Stimulated activated CD4-positive, alpha-beta T cell treated with anti-CD3 and anti-CD28 coated beads, Interleukin-2, amount 100 ng/mL, for 48 hours (primary cell): ENCODE measurements around the gene SERP1.
"Not testable (repeated sequence)": the region's sequence is repeated elsewhere in the genome, so short reads cannot be mapped to it uniquely, and the experiment has no call there.

Experiments used
- DNase-seq, 2 donors: peaks; one replicate each; pipeline ENCODE4 v3.0.0-alpha.2; 2020

Gene SERP1

DNA sequence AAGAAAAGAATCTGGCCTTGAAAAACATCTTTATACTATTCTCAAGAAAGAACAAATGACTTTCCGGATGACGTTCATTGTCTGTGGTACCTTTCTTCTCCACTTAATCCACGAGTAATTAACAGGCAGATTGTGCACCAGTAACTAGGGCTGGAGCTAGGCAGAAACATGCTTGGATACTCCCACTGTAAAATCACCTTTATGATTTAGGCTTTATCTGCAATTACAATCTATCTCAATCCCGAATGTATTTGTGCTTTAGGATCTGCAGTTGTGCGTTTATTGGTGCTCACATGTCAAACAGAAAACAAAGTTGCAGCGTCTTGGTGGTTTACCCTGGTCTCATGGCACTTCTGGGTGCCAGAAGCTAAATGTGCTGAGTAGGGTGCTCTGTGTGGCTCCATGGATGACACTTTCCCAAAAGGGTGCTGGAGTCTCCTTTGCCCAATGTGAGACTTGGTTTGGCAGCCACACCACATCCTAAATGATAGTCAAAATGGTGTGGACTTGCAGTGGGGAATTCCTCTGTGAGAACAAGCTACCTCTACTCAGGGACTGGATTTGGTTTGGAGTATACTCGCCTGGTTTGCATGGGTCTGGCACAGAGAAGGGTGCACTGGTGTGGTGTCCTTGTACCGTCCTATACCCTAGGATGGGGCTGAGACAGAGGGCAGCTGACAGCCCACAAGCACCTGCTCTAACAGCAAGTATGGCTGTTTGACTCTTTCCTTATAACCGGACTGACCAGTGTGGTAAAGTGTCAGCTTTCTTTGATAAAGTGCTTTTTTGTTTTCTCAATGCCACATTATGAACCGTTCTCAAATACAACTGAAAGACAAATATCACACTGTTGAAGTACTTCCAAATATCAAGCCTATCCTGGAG is 7.7 kb downstream of the SERP1 start:
- DNase-seq, result no peak

DNA sequence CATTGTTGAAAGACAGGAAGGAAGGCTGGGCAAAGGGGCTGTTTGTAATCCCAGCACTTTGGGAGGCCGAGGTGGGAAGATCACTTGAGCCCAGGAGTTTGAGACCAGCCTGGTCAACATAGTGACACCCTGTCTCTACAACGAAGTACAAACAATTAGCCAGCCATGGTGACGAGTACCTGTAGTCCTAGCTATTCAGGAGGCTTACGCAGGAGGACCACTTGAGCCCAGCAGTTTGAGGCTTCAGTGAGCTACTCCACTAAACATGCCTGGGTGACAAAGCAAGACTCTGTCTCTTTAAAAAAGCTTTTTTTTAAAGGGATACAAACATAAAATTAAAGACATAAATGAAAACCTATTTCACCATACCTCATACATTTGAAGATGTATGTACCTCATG is 11.1 kb downstream of the SERP1 start:
- DNase-seq, result no peak

DNA sequence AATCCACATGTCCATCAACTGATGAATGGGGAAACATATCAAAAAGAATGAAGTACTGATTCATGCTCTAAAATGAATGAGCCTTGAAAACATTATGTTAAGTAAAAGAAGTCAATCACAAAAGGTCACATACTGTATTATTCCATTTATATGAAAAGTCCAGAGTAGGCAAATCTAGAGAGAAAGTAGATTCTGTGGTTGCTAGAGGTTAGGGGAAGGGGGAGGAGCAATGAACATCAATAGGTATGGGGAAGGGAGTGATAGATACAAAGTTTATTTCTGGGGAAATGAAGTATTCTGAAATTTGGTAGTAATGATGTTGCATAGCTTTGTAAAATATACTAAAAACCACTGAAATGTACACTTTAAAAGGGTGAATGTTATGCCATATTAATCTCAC is 14.5 kb downstream of the SERP1 start:
- no peak for DNase-seq

DNA sequence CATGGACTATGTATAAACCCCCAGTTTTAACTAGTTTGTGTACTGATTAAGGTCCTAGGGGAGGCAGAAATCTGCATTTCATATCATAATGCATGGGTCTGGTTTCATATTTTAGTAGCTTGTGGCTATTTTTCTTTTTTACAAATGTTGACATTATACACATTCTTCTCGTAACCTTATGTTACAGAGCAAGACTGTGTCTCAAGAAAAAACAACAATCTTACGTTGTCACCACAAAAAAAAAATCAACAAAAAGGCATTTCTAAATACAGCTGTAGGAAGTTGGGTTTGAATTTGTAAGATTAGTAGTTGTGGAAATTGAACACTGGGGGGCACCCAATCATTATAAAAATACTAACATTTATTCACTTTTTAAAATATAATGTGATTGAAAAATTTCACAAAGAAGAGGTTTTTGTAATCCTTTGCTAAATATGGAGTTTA is 17.9 kb downstream of the SERP1 start:
- DNase-seq, result no peak

DNA sequence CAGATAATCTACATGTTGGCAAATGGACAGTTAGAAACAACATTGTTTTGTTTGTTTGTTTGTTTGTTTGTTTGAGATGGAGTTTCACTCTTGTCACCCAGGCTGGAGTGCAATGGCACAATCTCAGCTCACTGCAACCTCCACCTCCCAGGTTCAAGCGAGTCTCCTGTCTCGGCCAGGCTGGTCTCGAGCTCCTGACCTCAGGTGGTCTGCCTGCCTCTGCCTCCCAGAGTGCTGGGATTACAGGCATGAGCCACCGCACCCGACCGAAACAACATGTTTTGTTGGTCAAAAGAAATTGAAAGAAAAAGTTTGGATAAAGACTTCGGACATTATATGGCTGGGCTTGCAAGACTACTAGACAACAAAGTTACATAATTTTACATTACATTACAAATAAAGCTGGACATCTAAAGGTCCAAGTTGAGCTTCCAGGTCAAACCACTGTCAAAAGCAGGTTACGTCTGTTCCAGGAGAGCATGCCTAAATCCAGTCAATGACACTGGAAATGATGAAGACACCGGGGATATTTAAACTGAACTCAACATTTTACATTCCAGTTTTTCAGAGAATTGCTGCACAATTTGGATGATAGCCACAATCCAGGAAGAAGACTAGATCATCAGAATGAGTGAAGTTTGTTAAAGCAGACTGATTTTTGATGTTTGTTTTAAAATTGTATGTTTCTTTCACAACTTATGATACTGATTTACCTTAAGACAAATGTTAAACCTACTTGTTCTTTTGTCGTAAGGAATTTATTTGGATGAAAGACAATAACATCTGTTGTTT is 18.6 kb downstream of the SERP1 start:
- DNase-seq, result no peak

DNA sequence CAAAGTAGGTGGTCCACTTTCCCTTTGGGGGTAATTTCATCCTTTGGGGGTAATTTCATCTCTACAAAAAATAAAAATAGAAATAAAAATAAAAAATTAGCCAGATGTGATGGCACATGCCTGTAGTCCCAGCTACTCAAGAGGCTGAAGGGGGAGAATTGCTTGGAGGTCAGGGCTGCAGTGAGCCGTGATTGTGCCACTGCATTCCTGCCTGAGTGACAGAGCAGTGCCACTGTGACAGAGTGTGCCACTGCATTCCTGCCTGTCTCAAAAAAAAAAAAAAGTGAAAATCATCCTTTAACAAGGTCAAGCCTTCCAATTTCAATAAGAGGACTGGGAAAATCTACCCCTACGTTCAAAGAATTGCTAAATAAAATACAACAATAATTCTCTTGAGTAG is 22.8 kb downstream of the SERP1 start:
- DNase-seq, result no peak

DNA sequence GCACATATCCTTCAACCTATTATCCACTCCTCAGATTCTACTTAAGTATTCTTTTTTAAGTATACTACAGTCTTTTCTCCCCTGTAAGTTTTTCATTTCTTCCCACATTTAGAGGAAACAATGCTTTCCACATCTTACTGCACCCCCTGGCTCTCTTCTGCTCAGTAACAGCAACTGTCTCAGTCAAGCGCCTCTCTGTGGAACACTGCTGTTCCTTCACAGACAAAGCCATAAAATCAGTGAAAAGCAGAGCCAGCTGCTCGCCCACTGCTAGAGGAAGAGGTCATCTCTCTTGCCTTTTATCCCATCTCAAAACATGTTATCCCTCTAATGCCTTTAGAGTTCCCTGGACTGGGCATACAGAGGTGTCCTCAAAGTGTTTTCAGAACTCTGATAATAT is 24.8 kb downstream of the SERP1 start:
- no peak for DNase-seq

DNA sequence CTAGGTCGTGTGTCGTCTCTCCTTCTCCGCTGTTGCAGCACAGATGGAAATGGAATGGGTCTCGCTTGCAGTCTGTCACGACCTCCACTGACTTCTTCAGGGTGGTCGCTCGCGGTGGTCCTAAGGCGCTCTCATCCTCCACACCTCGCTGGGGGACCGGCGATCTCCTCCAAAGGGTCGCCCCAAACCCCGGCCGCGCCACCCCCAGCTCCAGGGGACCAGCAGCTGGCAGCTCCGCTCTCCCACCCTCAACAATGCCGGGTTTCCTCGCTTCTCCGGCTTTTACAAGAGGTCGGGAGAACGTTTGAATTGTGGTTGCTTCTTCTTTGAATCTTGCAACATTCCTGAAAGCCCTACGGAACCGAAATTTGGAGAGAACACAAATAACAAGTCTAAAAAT is 25.9 kb downstream of the SERP1 start:
- DNase-seq, result no peak

DNA sequence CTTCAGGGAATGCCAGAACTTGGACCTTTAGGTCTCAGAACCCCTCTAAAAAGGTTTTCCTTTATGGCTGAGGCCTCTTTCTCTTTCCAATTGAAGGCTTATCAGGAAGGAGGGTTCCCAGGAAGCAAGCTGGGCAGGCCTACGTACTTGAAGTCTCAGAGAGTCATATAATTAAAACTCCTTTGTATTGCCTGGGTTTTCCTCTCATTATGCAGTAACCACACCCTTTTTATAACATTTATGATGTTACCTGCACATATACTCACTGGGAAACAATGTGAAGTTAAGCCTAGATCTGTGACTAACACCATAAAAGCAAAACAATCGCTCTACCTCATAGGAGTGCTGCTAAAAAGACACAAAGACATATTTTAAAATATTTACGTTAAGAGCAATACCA is 27.3 kb downstream of the SERP1 start:
- DNase-seq, result no peak

DNA sequence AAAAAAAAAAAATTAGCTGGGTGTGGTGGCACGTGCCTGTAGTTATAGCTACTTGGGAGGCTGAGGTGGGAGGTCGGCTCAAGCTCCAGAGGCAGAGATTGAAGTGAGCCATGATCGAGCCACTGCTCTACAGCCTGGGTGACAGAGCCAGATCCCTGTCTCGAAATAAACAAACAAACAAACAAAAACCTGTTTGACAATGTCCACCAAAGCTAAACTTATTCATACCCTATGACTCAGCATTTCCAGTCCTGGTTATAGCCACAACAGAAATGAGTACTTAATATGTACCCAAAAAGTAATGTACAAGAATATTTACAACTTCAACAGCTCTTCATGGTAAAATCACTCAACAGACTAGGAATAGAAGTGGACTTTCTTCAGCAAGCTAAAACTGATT is 31.1 kb downstream of the SERP1 start:
- DNase-seq, result no peak

DNA sequence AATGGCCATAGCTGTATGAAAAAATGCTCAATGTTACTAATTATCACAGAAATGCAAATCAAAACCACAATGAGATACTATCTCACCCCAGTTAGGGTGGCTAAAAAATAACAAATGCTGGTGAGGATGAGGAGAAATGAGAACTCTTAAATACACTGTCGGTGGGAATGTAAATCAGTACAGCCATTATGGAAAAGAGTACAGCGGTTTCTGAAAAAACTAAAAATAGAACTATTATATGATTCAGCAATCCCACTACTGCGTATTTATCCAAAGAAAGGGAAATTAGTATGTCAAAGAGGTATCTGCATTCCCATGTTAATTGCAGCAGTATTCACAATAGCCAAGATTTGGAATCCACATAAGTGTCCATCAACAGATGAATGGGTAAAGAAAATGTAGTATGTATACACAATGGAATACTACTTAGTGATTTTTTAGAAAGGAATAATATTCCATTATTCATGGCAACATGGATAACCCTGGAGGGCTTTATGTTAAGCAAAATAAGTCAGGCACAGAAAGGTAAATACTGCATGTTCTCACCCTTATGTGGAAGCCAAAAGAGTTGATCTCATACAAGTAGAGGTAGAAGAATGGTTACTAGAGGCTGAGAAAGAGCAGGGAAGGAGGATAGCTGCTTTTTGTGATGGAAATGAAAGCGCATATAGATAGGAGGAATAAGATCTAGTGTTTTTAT is 35.0 kb downstream of the SERP1 start:
- no peak for DNase-seq

DNA sequence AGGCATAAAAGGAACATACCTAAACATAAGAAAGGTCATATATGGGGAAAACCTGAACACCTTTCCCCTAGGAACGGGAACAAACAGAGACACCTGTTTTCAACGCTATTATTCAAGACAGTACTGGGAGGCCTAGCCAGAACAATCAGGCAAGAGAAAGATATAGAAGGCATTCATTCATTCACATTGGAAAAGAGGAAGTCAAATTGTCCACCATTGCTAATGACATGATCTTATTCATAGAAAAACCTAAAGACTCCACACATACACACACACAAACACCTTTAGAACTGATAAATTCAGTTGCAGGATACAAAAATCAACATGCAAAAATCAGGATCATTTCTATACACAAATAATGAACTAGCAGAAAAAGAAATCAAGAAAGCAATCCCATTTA is 36.5 kb downstream of the SERP1 start:
- DNase-seq, result no peak

DNA sequence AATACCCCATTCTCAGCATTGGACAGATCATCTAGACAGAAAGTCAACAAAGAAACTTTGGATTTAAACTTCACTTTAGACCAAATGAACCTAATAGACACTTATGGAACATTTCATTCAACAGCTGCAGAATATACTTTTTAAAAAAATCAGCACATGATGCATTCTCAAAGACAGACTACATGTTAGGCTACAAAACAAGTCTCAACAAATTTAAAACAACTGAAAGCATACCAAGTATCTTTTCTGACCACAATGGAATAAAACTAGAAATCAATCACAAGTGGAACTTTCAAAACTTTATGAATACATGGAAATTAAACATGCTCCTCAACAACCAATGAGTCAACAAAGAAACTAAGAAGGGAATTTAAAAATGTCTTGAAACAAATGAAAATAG is 37.9 kb downstream of the SERP1 start:
- no peak for DNase-seq

DNA sequence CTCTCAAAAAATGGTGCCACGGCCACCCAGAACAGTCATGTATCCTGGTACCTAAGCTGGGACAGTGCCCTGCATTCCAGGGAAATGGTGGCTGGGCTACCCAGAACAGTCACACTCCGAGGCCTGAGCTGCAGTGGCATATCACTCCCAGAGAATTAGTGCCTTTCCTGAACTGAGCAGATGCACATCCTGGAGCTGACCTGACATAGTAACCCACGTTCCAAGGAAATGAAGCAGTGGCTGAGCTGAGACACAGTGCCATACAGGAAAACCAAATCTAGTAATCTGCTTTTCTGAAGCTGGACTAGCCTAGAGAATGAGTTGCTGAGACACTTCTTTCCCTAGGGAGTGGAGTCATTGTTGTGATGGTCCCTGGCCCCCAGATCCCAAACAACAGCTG is 41.8 kb downstream of the SERP1 start:
- no peak for DNase-seq

DNA sequence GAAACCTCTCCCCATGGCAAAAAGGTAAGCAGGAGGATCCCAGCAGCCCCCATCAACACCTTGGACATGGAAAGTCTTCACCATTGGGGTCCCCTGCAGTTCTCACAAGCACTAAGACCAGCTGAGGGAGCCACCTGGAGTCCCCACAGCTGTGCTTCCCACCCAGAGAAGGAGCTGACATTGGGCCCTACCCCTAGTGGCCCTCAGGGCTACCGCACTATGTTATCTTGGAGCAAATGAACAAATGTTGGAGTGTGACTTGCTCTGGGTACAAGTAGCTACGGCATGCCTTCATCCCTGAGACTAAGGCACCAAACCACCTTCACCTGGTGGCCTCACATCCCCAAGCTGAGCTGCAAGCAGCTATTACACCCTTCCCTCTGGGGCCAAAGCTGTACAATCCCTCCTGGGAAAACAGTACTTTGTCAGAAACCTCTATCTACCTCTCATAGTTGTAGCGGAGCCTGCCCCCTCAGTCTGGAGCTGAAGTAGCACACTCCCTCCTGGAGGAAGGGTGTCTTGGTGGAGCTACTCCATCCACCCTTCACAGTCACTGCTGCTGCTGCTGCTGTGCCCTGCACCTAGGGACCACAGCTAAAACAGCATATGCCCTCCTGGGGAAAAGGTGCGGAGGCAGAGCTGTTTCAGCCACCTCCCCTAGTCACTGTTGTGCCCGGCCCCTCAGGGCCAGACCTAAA is 42.7 kb downstream of the SERP1 start:
- no peak for DNase-seq

DNA sequence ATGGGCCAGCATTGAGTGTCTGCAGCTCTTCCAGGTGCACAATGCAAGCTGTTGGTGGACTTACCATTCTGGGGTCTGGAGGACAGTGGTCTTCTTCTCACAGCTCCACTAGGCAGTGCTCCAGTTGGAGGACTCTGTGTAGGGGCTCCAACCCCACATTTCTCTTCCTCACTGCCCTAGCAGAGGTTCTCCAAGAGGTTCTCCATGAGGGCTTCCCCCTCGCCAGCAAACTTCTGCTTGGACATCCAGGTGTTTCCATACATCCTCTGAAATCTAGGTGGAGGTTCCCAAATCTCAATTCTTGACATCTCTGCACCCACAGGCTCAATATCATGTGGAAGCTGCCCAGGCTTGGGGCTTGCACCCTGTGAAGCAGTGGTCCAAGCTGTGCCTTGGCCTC is 45.3 kb downstream of the SERP1 start:
- not testable (repeated sequence) for DNase-seq

DNA sequence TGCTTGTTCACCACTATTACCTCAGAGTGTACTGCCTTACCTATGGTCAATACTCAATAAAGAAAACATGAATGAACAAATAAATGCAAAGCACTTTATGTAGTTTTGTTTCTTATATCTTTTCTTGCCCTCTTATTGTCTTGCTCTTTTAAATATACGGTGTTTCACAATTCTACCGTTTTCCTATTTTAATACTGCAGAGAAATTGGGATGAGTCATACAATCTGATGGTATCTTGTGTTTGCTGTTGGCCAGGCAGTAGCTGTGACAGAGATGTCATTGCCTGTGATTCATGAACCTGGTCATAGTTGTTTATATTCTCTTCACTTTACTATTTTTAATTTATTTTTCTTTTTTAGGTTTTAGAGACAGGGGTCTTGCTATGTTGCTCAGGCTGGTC is 48.3 kb downstream of the SERP1 start:
- no peak for DNase-seq

DNA sequence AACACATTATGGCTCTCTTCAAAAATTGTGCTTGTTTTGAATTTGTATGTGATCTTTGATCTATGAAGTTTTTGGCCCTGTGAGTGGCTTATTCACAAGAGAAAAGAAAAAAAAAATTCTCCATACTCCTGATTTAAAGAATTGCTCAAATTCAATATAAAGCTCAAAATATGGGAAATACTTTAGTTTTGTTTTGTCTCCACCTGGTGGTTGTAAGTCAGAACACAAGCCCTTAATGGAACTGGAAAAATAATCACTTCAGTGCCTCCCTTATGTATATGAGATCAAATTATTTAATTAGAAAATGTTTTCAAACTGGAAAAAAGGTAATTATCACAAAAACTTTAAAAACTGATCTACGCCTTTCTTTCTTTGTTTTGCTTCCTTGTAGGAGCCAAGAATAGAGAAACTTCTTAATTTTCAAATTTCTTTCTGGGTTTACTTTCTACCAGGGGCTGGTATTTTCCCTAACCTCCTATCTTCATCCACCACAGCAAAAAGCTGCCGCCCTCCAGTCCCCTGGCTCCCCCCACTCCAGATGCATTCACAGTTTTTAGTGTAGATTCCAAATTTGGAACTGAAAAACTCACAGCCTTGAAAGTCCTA is 50.6 kb downstream of the SERP1 start:
- peak in 1 of 2 donors; percentile 6 for DNase-seq

DNA sequence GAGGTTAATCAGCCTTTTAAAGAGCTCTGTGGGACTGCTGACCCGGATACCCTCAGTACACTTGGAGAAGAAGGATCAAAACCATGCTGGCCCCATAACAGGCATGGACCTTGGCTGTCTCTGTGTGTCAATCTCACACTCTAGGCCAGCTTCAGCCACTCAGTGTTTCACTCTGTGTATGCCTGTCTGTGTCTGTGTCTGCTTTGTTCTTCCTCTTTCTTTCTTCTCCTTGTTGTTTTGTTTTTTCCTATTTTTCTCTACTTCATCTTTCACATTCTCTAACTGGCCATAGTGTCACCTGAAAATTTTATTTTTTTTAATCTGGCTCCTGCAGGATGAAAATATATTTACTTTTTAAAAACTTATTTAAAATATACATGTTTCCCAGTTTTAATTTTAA is 51.1 kb downstream of the SERP1 start:
- no peak for DNase-seq

DNA sequence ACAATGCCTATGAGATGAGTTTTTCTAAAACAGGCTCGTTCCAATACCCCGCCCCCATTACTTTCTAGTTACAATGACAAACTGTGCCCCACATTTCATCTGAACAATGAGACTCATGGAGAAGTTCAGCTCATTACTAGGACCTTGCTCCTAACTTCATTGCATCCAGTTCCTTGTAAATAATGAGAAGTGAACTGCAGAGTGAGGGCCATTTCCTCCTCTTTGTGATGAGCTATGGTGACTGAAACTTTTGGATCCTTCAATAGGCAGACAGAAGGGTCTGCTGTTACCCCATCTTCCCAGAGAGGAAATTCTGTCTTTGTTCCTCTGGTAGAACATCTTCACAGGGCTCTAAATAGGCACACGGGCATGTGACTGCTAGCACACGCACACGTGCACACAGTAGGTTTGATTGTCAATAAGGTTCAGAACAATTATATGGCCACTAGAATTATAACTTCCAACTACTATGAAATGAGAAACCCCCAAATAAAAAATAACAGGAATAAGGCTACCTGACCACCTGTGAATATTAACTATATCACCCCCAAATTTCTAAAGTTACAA is 51.8 kb downstream of the SERP1 start:
- DNase-seq, result no peak
